HG02763 (cell line): ENCODE measurements around the gene RBM33.

ENCODE experiments used
- ATAC-seq: cut with Tn5 transposase; IDR thresholded peaks from one replicate; pipeline ENCODE4 v1.9.1; 2021; ENCODE audit warnings: mild to moderate bottlenecking, moderate library complexity; ENCODE audit not compliant: unreplicated experiment

RBM33 gene

GRCh38 chr7:155792315-155792960 is 148.0 kb downstream of the RBM33 start:
- no peak for ATAC-seq

- no peak for ATAC-seq
Measured at GRCh38 chr7:155792999-155793560, 148.6 kb downstream of the RBM33 start.

GRCh38 chr7:155793720-155794119 is 149.3 kb downstream of the RBM33 start:
- no peak for ATAC-seq

- ATAC-seq: no peak
Measured at GRCh38 chr7:155794196-155794595, 149.7 kb downstream of the RBM33 start.

- no peak for ATAC-seq
Measured at GRCh38 chr7:155795401-155795800, 150.9 kb downstream of the RBM33 start.

GRCh38 chr7:155795951-155796350 is 151.5 kb downstream of the RBM33 start:
- no peak for ATAC-seq

GRCh38 chr7:155796381-155797261 is 152.2 kb downstream of the RBM33 start:
- peak; percentile 53 for ATAC-seq

- no peak for ATAC-seq
Measured at GRCh38 chr7:155797262-155798250, 153.1 kb downstream of the RBM33 start.

GRCh38 chr7:155798673-155799439 is 154.4 kb downstream of the RBM33 start:
- no peak for ATAC-seq

- ATAC-seq: no peak
Measured at GRCh38 chr7:155799514-155799913, 155.1 kb downstream of the RBM33 start.

GRCh38 chr7:155800301-155800700 is 155.8 kb downstream of the RBM33 start:
- no peak for ATAC-seq

GRCh38 chr7:155800741-155801267 is 156.3 kb downstream of the RBM33 start:
- no peak for ATAC-seq

- no peak for ATAC-seq
Measured at GRCh38 chr7:155802291-155802690, 157.8 kb downstream of the RBM33 start.

GRCh38 chr7:155802906-155803417 is 158.5 kb downstream of the RBM33 start:
- ATAC-seq: no peak

- ATAC-seq: no peak
Measured at GRCh38 chr7:155803418-155804376, 159.2 kb downstream of the RBM33 start.

- ATAC-seq: no peak
Measured at GRCh38 chr7:155804431-155804831, 160.0 kb downstream of the RBM33 start.

GRCh38 chr7:155804897-155805825 is 160.7 kb downstream of the RBM33 start:
- ATAC-seq: no peak

GRCh38 chr7:155805826-155806095 is 161.3 kb downstream of the RBM33 start:
- ATAC-seq: no peak
